Measurements from ENCODE around the gene PET100.

Gene PET100

GRCh38 chr19:7680606-7681339 is 51.2 kb downstream of the PET100 start, which contains the start of gene TRAPPC5:
Gene TRAPPC5 (plus strand): TSS chr19:7680833. CDS start chr19:7682254, 1,421 bp downstream.
- DNase-seq = peak; percentile 50
